RWPE2 (cell line): ENCODE measurements around the gene BFSP2.

Experiments
- ATAC-seq: fragments of 200-7000 bp; cut with Tn5 transposase; 3 replicates; pipeline ENCODE4 v1.9.1; 2021; ENCODE audit warnings: low read depth
- DNase-seq: peaks from one replicate; pipeline ENCODE4 v3.0.0-alpha.2; 2020; ENCODE audit warnings: low spot score
- H3K27ac ChIP-seq: fragments of 450-650 bp; 2 replicates; pipeline ENCODE4 v1.5.1; 2017; ENCODE audit warnings: mild to moderate bottlenecking; ENCODE audit not compliant: poor library complexity, severe bottlenecking
- H3K27me3 ChIP-seq: fragments of 250-450 bp; sonication (Bioruptor Pico); 2 replicates; pipeline ENCODE4 v1.5.1; 2021; ENCODE audit warnings: mild to moderate bottlenecking, moderate library complexity; ENCODE audit not compliant: insufficient read depth, poor library complexity, severe bottlenecking
- H3K36me3 ChIP-seq: fragments of 250-450 bp; sonication (Bioruptor Pico); 2 replicates; pipeline ENCODE4 v1.5.1; 2020; ENCODE audit warnings: low read depth, mild to moderate bottlenecking, moderate library complexity
- H3K4me1 ChIP-seq: fragments of 250-450 bp; sonication (Bioruptor Pico); 2 replicates; pipeline ENCODE4 v1.5.1; 2021; ENCODE audit warnings: mild to moderate bottlenecking, moderate library complexity; ENCODE audit not compliant: insufficient read depth, poor library complexity, severe bottlenecking
- H3K4me3 ChIP-seq: fragments of 250-450 bp; sonication (Bioruptor Pico); 2 replicates; pipeline ENCODE4 v1.5.1; 2021; ENCODE audit warnings: mild to moderate bottlenecking, moderate library complexity; ENCODE audit not compliant: severe bottlenecking
- H3K9me3 ChIP-seq: fragments of 250-450 bp; sonication (Bioruptor Pico); 2 replicates; pipeline ENCODE4 v1.5.1; 2021; ENCODE audit warnings: mild to moderate bottlenecking, moderate library complexity; ENCODE audit not compliant: severe bottlenecking
- TF ChIP-seq, protein P1 (sequence below): fragments of 450-650 bp; IDR thresholded peaks from one replicate; pipeline ENCODE4 v1.5.1; 2017; ENCODE audit warnings: mild to moderate bottlenecking, moderate library complexity; ENCODE audit not compliant: poor library complexity, severe bottlenecking

BFSP2 gene

DNA sequence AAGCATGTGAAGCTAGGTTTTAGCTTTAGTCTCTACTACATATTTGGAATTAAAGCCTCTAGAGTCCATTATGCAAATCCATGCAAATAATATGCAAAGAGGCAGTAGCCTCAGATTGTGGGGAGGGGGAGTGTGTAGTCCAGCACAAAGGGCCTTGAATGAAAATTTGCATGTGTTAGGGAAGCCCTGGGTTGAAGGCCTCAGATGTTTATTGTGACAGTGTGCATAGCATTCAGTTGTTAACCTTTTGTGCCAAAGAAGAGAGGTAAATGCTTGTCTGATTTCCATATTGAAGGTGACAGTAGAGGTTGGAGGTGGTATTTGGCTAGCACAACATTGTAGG, 24.5 kb upstream of the BFSP2 start:
- TF ChIP-seq, protein P1, sequence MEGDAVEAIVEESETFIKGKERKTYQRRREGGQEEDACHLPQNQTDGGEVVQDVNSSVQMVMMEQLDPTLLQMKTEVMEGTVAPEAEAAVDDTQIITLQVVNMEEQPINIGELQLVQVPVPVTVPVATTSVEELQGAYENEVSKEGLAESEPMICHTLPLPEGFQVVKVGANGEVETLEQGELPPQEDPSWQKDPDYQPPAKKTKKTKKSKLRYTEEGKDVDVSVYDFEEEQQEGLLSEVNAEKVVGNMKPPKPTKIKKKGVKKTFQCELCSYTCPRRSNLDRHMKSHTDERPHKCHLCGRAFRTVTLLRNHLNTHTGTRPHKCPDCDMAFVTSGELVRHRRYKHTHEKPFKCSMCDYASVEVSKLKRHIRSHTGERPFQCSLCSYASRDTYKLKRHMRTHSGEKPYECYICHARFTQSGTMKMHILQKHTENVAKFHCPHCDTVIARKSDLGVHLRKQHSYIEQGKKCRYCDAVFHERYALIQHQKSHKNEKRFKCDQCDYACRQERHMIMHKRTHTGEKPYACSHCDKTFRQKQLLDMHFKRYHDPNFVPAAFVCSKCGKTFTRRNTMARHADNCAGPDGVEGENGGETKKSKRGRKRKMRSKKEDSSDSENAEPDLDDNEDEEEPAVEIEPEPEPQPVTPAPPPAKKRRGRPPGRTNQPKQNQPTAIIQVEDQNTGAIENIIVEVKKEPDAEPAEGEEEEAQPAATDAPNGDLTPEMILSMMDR = no peak
- H3K4me3 ChIP-seq = no peak overlapping the region
- DNase-seq (no peak), ATAC-seq (no peak)
- no peaks in the 10 kb centered on the region for H3K36me3 ChIP-seq
- H3K4me1 ChIP-seq = no peaks in the 10 kb centered on the region
- peaks cover 5% of the 10 kb centered on the region for H3K27me3 ChIP-seq
- H3K27ac ChIP-seq = no peak overlapping the region
- H3K9me3 ChIP-seq = no peaks in the 10 kb centered on the region

DNA sequence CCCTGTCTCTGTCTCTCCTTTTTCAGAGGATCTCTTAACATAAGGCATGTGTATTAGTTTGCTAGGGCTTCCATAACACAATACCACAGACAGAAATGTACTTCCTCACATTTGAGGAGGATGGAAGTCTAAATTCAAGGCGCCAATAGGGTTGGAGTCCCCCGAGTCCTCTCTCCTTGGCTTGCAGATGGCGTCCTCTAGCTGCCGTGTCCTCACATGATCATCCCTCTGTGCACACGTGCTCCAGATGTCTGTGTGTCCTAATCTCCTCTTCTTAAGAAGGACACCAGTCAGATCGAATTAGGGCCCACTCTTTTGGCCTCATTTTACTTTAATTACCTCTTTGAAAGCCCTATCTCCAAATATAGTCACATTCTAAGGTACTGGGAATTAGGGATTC, 23.0 kb upstream of the BFSP2 start:
- Histone ChIP-seq H3K4me1 (no peaks in the 10 kb centered on the region), H3K27ac (no peak overlapping the region), H3K4me3 (no peak overlapping the region), H3K9me3 (no peaks in the 10 kb centered on the region), H3K27me3 (peaks cover 9% of the 10 kb centered on the region), H3K36me3 (no peaks in the 10 kb centered on the region)
- ATAC-seq (no peak), DNase-seq (no peak)
- TF ChIP-seq, protein P1 = no peak

DNA sequence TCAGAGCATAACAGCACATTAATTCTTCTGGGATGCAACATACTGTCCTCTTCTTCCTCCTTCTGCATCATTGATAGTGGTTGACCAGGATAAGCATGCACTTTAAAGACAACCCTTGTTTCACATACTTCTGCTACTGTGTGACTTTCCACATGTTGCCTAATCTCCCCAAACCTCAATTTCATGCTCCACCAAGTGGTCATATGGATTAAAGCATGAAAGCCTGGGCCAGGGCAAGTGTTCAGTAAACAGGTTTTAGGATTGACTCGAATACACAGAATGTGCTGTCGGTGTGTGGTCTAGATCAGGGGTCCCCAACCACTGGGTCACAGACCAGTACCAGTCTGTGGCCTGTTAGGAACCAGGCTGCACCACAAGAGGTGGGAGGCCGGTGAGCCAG, 22.5 kb upstream of the BFSP2 start:
- DNase-seq (no peak), ATAC-seq (peak; percentile 63; the same call in 2 of the 3 replicates)
- Histone ChIP-seq H3K27ac (no peak overlapping the region), H3K36me3 (no peaks in the 10 kb centered on the region), H3K9me3 (no peaks in the 10 kb centered on the region), H3K4me3 (no peak overlapping the region), H3K4me1 (no peaks in the 10 kb centered on the region), H3K27me3 (peaks cover 15% of the 10 kb centered on the region)
- TF ChIP-seq, protein P1 = peak; percentile 43

DNA sequence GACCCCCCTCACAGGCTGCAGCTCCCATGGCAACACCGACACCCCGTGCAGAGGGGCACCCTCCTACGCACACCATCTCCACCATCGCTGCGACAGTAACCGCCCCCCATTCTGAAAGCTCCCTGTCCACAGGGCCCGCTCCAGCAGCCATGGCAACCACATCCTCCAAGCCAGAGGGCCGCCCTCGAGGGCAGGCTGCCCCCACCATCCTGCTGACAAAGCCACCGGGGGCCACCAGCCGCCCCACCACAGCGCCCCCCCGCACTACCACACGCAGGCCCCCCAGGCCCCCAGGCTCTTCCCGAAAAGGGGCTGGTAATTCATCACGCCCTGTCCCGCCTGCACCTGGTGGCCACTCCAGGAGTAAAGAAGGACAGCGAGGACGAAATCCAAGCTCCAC, 19.9 kb upstream of the BFSP2 start:
- no peak for ATAC-seq
- TF ChIP-seq, protein P1 = no peak

DNA sequence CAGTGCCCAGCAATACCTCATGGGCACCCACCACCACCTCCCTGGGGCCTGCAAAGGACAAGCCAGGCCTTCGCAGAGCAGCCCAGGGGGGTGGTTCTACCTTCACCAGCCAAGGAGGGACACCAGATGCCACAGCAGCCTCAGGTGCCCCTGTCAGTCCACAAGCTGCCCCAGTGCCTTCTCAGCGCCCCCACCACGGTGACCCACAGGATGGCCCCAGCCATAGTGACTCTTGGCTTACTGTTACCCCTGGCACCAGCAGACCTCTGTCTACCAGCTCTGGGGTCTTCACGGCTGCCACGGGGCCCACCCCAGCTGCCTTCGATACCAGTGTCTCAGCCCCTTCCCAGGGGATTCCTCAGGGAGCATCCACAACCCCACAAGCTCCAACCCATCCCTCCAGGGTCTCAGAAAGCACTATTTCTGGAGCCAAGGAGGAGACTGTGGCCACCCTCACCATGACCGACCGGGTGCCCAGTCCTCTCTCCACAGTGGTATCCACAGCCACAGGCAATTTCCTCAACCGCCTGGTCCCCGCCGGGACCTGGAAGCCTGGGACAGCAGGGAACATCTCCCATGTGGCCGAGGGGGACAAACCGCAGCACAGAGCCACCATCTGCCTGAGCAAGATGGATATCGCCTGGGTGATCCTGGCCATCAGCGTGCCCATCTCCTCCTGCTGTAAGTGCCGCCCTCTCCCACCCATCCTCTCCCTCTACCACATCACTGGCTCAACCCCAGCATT, 19.2 kb upstream of the BFSP2 start:
- Histone ChIP-seq H3K9me3 (no peaks in the 10 kb centered on the region), H3K27me3 (peaks cover 11% of the 10 kb centered on the region), H3K4me3 (no peak overlapping the region), H3K4me1 (peaks cover 4% of the 10 kb centered on the region), H3K36me3 (no peaks in the 10 kb centered on the region), H3K27ac (no peak overlapping the region)
- TF ChIP-seq, protein P1 = no peak
- no peak for ATAC-seq
- DNase-seq = no peak

More for the DNA sequence above, 19.9 kb upstream of the BFSP2 start:
- DNase-seq = no peak
- Histone ChIP-seq H3K4me1 (peaks cover 4% of the 10 kb centered on the region), H3K4me3 (no peak overlapping the region), H3K36me3 (no peaks in the 10 kb centered on the region), H3K27me3 (peaks cover 11% of the 10 kb centered on the region), H3K9me3 (no peaks in the 10 kb centered on the region), H3K27ac (no peak overlapping the region)
